GM18951 (cell line): ENCODE results near the gene CEACAM8.
"Not testable (repeated sequence)": the region's sequence is repeated elsewhere in the genome, so short reads cannot be mapped to it uniquely, and the experiment has no call there.

ENCODE experiments used
- POLR2A ChIP-seq: IDR thresholded peaks from 4 replicates; pipeline ENCODE4 v1.6.1; 2011; ENCODE audit warnings: mild to moderate bottlenecking; ENCODE audit not compliant: insufficient read length, insufficient read depth; ENCODE audit errors: extremely low read depth
- in situ Hi-C: fragments of 300-500 bp; cut with MboI; formaldehyde crosslinking; loops from one replicate; pipeline ENCODE4 v1.12.0; 2022; ENCODE audit warnings: low sequenced_read_pairs, mixed read lengths, inconsistent platforms; ENCODE audit not compliant: unreplicated experiment

The CEACAM8 gene

DNA sequence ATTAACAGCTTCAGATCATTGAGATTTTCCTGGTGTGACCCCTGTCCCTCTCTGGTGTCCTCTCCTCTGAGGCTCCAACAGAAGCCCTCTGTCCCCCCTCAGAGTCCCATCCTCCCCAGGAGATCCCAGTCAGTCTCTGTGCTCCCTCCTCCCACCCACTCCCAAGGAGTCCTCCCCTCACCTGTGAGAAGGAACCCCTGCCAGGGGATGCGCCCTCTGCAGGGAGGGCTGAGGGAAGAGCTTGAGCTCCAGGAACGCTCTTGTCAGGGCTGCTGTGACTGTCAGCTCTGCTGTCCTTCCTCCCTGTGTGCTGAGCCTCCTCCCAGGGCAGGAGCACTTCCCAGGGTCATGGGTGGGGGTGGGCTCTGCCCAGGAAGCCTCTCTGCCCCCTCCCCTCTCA lies 33.2 kb downstream of the CEACAM8 start:
- in situ Hi-C loops = no loop called here
- no peak for TF ChIP-seq POLR2A

GRCh38 chr19:42560731-42561130 lies 34.0 kb downstream of the CEACAM8 start:
- in situ Hi-C loops = no loop called here
- no peak for TF ChIP-seq POLR2A

DNA sequence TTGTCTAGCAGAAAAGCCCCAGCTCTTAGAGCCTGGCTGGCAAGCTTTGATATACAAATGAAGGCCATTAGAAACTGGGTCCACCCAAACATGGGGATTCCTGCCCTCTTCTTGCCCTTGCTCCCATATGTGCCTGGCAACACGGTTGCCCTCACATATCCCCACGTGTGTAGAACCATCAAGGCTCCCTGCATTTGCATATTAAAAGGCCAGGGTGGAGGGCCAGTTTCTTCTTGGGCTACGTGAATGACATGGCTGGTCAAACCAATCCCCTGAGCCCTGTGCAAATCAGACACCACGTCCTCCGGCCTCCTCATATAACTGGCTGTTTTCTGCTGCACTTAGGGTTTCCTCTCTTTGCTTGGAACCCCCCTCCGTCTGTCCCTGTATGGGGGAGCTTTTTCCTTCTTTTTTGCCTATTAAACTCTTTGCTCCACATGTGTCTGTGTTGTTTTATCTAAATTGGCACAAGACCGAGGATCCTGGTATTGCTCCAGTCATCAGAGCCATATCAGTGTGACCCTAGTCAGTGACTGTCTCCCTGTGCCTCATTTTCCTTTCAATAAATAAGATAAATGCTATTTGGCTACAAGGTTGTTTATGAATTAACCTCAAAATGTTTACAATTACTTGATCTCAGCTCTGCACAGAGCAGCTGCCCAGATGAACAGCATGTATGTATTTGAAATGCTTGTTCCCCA lies 36.1 kb downstream of the CEACAM8 start:
- in situ Hi-C loops = no loop called here
- TF ChIP-seq POLR2A = no peak

GRCh38 chr19:42557386-42557871 lies 37.3 kb downstream of the CEACAM8 start:
- in situ Hi-C loops = not testable (repeated sequence)

GRCh38 chr19:42555801-42556200 lies 38.9 kb downstream of the CEACAM8 start:
- in situ Hi-C loops = no loop called here
- TF ChIP-seq POLR2A = no peak

GRCh38 chr19:42555317-42555716 lies 39.4 kb downstream of the CEACAM8 start:
- in situ Hi-C loops = no loop called here

GRCh38 chr19:42554046-42554575 lies 40.6 kb downstream of the CEACAM8 start:
- TF ChIP-seq POLR2A = no peak
- in situ Hi-C loops = no loop called here

More at GRCh38 chr19:42555317-42555716, 39.4 kb downstream of the CEACAM8 start:
- TF ChIP-seq POLR2A = no peak

DNA sequence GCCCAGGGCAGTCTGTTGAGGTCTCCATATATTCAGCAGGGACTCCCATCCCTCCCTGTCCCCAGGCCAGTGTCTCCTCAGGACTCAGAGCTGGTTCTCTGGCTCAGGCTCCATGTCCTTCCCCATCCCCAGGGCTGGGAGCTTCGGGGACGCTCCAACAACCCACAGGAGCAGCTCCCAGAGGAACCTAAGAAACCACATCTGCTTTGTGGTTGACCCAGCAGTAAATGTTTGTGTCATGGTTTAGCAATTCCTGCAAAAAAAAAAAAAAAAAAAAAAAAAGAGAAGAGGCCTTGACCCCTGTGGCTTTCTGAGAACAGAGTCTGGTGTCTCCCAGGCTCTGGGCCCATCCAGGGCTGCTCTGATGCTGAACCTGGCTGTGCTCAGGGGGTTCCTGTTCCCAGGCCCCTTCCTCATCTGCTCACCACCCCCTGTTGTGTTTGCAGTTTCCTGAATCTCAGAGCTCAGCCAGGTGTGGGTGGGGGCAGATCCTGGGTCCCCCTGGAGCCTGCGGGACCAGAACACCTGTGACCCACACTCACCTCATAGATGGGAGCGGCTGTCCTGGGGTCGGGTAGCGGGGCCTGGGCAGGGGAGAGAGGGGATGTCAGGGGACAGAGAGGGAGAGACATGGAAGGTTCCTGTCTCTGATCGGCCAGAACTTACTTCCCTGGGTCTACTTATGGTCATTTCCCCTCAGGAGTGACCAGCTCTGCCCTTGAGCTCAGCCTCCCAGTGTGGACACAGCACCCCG lies 41.3 kb downstream of the CEACAM8 start:
- in situ Hi-C loops = no loop called here
- no peak for TF ChIP-seq POLR2A

- in situ Hi-C loops = no loop called here
- no peak for TF ChIP-seq POLR2A
Observed at GRCh38 chr19:42552086-42553065, 42.3 kb downstream of the CEACAM8 start.

DNA sequence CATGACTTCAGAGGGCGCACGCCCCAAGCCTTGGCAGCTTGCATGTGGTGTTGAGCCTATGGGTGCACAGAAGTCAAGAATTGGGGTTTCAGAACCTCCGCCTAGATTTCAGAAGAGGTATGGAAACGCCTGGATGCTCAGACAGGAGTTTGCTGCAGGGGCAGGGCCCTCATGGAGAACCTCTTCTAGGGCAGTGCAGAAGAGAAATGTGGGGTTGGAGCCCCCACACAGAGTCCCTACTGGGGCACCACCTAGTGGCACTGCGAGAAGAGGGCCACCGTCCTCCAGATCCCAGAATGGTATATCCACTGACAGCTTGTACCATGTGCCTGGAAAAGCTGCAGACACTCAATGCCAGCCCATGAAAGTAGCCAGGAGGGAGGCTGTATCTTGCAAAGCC lies 44.2 kb downstream of the CEACAM8 start:
- in situ Hi-C loops = not testable (repeated sequence)

- in situ Hi-C loops = not testable (repeated sequence)
Observed at GRCh38 chr19:42549067-42549466, 45.7 kb downstream of the CEACAM8 start.

DNA sequence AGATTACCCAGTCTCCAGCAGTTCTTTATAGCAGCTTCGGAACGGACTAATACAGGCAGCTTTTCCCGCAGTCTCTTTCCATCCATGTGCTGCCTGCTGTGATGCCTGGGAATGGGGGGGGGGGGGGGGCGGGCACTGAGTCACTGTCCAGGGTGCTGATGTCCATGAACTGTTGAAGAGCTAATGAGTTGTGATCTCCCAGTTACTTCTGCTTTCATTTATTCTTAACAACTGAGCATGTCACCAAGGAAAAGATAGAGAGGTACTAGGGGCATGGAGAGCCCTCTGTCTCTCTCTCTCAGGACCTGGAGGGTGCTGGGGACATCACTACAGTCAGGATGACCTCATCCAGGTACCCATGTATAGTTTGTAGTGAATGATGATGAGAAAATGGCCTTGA lies 46.2 kb downstream of the CEACAM8 start:
- TF ChIP-seq POLR2A = no peak
- in situ Hi-C loops = no loop called here

DNA sequence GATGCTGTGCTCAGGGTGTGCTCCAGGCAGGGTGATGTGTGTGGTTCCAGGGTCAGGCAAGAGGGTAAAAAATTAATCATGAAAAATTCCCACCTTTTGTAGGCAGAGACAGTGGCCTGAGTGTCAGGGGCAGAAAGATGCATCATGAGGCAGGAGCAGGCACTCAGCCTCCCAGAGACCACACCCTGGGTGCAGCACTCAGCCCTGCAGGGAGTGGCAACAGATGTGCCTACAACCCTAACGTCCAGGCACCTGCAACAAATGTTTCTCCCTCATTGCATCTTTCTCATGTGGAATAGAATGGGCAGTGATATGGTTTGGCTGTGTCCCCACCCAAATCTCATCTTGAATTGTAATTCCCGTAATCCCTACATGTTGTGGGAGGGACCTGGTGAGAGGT lies 46.8 kb downstream of the CEACAM8 start:
- in situ Hi-C loops = no loop called here
- TF ChIP-seq POLR2A = no peak

DNA sequence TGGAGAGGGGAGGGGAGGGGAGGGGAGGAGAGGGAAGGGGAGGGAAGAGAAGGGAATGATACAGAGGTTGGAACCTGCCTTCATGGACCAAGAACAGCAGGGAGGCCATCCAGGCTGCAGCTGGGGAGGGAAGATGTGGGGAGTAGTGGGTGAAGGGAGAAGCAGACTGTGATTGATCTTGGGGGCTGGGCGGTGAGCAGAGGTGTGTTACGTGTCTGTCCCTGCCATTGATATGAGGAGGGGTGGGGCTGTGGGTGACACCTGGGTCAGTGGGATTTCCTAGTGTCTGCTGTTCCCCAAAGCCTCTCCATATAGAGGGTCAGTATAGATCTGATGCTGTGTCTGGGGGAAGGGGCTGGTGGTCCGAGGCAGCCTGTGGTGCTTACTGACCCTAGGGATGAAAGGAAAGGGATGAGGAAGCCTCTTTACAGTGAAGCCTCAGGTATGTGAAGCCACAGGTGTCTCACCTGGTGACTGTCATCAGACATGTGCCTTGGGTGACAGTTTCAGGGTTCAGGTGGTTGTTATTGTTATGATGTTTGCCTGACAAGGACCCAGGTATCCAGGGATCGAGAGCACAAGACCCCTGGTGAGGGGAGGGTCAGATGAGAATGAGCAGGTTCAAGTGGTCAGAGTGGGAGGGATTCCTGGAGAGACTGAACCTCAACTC lies 47.8 kb downstream of the CEACAM8 start:
- TF ChIP-seq POLR2A = no peak
- in situ Hi-C loops = no loop called here
